Peyer's patch (tissue), 4 donors: ENCODE data around the gene SORCS3. TPM values are rescaled to one million over a fixed set of nuclear protein-coding genes. Genes with fewer than 3 reads are reported as not detected.

Experiments used
- DNase-seq, 3 donors: peaks; one replicate each; pipeline ENCODE4 v3.0.0-alpha.2; 2017 to 2019
- H3K27ac ChIP-seq, 4 donors: fragments of 200-600 bp; sonication (generic); one replicate each; pipeline ENCODE4 v1.5.1; 2016 to 2019
- H3K27me3 ChIP-seq, 2 donors: fragments of 200-600 bp; sonication (generic); one replicate each; pipeline ENCODE4 v1.5.1; 2019
- H3K36me3 ChIP-seq, 3 donors: fragments of 200-600 bp; sonication (generic); one replicate each; pipeline ENCODE4 v1.5.1; 2016 to 2019
- H3K4me1 ChIP-seq, 4 donors: fragments of 200-600 bp; sonication (generic); one replicate each; pipeline ENCODE4 v1.5.1; 2016 to 2019
- H3K4me3 ChIP-seq, 4 donors: fragments of 200-600 bp; sonication (generic); 1 replicate in 3 of 4; 2 replicates in 1 of 4; pipeline ENCODE4 v1.5.1; 2016 to 2019; ENCODE audit warnings: mild to moderate bottlenecking in 1 of 4
- H3K9me3 ChIP-seq, 4 donors: fragments of 200-600 bp; sonication (generic); one replicate each; pipeline ENCODE4 v1.5.1; 2016 to 2019; ENCODE audit warnings: mild to moderate bottlenecking in 1 of 4
- CTCF ChIP-seq, 6 experiments: fragments of 450-650 bp in 4 of 6; fragments of 200-600 bp in 2 of 6; sonication (generic) in 1 of 6; IDR thresholded peaks; one replicate each; pipeline ENCODE4 v1.5.1; 2017 to 2019; ENCODE audit warnings: antibody characterized with exemption in 6 of 6, mild to moderate bottlenecking in 3 of 6, moderate library complexity in 1 of 6
- POLR2A ChIP-seq, 2 donors: fragments of 450-650 bp; IDR thresholded peaks; one replicate each; pipeline ENCODE4 v1.5.1; 2017; ENCODE audit warnings: antibody characterized with exemption in 2 of 2, mild to moderate bottlenecking in 2 of 2, moderate library complexity in 2 of 2
- total RNA-seq, 4 donors: library from RNA; depleted of rRNA; stranded (reverse); fragments of >200 nt; gene quantifications; one replicate each; pipeline ENCODE4 v1.1.0, GENCODE V29; 2016

SORCS3 gene
- total RNA-seq, 4 donors from 2014 or later: 0.27 to 0.66 TPM; not detected in 2

- no peak for TF ChIP-seq CTCF (IDR thresholded peaks at IDR 0.05)
- no peak for TF ChIP-seq POLR2A (IDR thresholded peaks at IDR 0.05)
- no peaks in the 10 kb centered on the region for H3K9me3 ChIP-seq
These were observed 90.1 kb downstream of the SORCS3 start for GRCh38 chr10:104731192-104731591.

GRCh38 chr10:104732222-104732621, 91.1 kb downstream of the SORCS3 start:
- H3K27me3 ChIP-seq: no peaks in the 10 kb centered on the region
- no peak for TF ChIP-seq CTCF (IDR thresholded peaks at IDR 0.05)
- TF ChIP-seq POLR2A (IDR thresholded peaks at IDR 0.05): no peak
- H3K36me3 ChIP-seq: no peaks in the 10 kb centered on the region
- H3K27ac ChIP-seq: peak overlapping the region in 1 of 4 donors; percentile 37
- no peak for DNase-seq
- H3K9me3 ChIP-seq: no peaks in the 10 kb centered on the region
- H3K4me1 ChIP-seq: no peaks in the 10 kb centered on the region
- H3K4me3 ChIP-seq: no peak overlapping the region

More at GRCh38 chr10:104731192-104731591, 90.1 kb downstream of the SORCS3 start:
- Histone ChIP-seq H3K4me1 (no peaks in the 10 kb centered on the region), H3K27ac (no peak overlapping the region), H3K4me3 (no peak overlapping the region), H3K27me3 (no peaks in the 10 kb centered on the region), H3K36me3 (no peaks in the 10 kb centered on the region)
- no peak for DNase-seq

GRCh38 chr10:104734433-104734832, 93.3 kb downstream of the SORCS3 start:
- Histone ChIP-seq H3K27ac (no peak overlapping the region), H3K36me3 (no peaks in the 10 kb centered on the region), H3K27me3 (no peaks in the 10 kb centered on the region), H3K4me3 (no peak overlapping the region), H3K9me3 (no peaks in the 10 kb centered on the region), H3K4me1 (no peaks in the 10 kb centered on the region)
- no peak for DNase-seq
- TF ChIP-seq CTCF (IDR thresholded peaks at IDR 0.05) (no peak), POLR2A (IDR thresholded peaks at IDR 0.05) (no peak)

GRCh38 chr10:104735036-104735756, 94.1 kb downstream of the SORCS3 start:
- Histone ChIP-seq H3K4me1 (no peaks in the 10 kb centered on the region), H3K9me3 (no peaks in the 10 kb centered on the region), H3K27me3 (no peaks in the 10 kb centered on the region), H3K4me3 (no peak overlapping the region), H3K27ac (peak overlapping the region in 1 of 4 donors; percentile 1), H3K36me3 (no peaks in the 10 kb centered on the region)
- TF ChIP-seq POLR2A (IDR thresholded peaks at IDR 0.05) (no peak), CTCF (IDR thresholded peaks at IDR 0.05) (no peak)
- DNase-seq: no peak

GRCh38 chr10:104735757-104736391, 94.8 kb downstream of the SORCS3 start:
- H3K9me3 ChIP-seq: no peaks in the 10 kb centered on the region
- no peaks in the 10 kb centered on the region for H3K4me1 ChIP-seq
- DNase-seq: no peak
- no peaks in the 10 kb centered on the region for H3K27me3 ChIP-seq
- H3K27ac ChIP-seq: peak overlapping the region in 1 of 4 donors; percentile 1
- H3K4me3 ChIP-seq: no peak overlapping the region
- H3K36me3 ChIP-seq: no peaks in the 10 kb centered on the region
- TF ChIP-seq CTCF (IDR thresholded peaks at IDR 0.05) (no peak), POLR2A (IDR thresholded peaks at IDR 0.05) (no peak)
